Activated T-helper 1 cell treated with Interleukin-2 at 50 U/mL for 16 hours (primary cell): ENCODE results near the gene MYH7.

Experiments
- DNase-seq: peaks from one replicate; pipeline ENCODE4 v3.0.0-alpha.2; 2020; ENCODE audit warnings: low read depth

The MYH7 gene

DNA sequence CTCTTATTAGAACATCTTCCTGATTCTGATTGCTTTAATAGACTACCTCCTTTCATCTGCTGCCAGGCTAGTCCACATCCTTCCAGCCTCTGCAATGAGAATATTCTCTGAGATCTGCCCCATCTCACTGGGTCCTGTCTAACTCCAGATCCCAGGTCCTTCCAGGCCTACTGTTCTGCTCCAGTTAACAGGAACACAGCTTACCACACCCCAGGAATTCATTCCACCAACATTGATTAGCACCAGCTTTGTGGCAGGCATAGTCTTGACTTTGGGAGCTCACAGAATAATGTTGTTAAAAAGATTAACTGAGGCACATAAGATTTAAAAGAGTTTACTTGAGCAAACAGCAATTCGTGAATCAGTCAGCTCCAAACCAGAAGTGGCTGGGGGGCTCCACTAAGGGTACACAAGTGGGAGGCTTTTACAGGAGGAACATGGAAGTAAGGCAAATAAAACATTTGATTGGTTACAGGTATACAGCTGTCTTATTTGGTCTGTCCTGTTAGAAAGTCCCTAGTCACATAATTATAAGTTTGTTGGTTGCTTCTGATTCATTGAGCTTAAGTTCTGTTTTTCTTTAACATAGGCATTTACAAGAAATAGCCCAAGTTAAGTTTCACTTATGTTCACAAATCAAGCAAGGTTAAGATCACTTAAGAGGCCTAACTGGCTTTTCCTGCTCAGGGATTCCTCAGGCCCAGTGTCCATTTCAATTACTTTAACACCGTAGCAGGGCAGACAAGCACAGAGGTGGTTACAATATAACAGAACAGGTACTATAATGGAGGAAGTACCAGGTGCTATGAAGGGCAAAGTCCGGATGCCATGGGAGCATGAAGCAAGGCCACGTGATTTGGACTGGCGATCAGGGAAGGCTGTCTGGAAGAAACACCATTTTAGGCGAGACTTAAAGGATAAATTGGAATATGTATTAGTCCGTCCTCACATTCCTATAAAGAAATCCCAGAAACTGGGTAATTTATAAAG is 12.2 kb upstream of the MYH7 start:
- DNase-seq, result no peak

DNA sequence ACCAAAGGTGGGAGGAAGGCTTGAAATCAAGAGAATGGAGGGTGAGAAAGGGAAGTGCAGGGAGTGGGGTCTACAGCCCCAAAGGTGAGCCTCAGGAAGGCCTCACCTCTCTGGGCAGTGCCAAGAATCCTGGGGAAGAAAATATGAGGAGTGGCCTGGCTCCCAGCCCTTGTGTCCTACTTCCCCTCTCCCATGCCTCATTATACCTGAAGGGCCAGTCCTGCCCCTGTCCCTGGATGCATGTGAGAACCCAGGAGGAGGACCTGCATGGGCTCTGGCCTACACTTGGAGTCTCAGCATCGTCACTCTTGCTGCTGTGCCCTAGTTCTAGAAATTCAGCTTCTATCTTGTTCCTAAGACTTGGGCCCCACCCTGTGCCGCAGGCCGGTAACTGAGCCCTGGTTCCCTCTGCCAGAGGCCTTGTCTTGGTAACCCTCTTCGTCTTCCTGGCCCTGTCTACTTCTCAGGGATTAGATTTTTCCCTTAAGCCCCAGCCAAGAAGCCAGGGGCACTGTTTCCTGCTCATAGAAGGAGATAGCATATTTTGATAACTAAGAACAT is 10.9 kb upstream of the MYH7 start:
- no peak for DNase-seq

DNA sequence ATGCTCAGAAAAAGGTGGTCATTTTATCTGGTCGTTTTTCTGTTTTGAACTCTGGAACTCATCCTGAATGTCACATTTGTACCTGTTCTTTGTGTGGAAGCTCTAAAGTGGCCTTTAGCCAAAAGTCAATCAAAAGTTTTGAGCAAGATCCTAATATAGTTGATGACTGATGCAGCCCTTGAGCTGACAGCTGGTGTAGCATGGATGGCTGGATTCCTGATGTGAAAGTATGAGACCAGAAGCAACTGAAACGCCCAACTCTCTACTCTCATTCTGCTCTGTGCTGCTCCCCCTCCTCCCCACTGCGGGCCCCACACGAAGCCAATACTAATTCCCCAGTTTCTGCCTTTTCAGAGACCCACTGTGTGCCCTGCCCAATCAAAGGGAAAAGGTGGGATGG is 10.3 kb upstream of the MYH7 start:
- no peak for DNase-seq

DNA sequence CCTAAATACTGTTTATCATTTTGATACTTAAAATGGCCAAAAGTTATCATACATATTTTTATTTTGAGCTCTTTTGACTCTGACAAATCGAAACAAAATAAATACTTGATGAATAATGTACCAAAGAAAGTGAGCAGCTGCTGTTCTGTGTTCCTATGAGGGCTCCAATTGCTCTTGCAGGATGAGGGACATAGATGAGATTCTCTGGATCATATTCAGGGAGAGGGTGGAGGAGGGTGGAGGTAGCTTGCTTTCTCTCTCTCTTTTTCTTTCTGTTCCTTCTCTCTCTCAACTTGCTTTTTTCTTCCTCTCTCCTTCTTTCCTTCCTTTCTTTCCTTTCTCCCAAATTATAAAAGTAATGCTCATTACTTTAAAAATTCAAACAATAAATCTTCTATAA is 8.9 kb upstream of the MYH7 start:
- no peak for DNase-seq

DNA sequence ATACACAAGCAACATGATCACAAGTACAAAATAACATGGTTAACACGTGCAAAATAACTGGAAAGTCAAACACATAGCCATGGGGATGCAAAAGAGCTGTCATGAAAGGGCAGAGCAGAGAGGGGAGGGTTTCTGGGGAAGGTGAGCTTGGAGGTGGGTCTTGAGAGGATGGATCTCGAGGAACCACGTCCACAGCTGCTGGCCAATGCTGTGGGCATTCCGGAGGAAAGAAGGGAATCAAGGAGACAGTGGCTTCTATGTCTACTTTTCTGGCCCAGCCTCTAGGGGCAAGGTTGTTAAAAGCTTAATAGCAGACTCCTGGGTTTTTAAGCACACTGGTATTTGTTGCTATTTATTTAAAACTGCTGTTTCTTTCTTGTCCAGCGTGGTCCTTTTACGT is 8.4 kb upstream of the MYH7 start:
- DNase-seq, result no peak

DNA sequence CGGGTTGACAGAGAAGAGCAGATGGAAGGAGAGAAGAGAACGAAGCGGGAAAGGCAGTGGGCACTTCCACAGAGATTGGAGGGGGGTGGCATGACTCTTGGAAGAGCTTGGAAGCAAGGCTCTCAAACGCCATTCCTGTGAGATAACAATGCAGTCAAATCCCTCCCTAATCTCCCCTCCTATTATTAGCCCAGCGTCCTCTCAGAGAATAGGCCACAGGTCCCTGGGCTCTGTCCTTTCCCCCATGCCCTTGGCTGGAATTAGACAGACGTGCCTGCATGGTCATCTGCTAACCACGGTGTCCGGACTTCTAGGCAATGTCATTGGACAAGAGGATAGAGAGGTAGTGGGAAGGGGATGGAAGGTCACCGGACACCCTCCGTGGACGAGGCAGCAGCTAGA is 8.0 kb upstream of the MYH7 start:
- no peak for DNase-seq

DNA sequence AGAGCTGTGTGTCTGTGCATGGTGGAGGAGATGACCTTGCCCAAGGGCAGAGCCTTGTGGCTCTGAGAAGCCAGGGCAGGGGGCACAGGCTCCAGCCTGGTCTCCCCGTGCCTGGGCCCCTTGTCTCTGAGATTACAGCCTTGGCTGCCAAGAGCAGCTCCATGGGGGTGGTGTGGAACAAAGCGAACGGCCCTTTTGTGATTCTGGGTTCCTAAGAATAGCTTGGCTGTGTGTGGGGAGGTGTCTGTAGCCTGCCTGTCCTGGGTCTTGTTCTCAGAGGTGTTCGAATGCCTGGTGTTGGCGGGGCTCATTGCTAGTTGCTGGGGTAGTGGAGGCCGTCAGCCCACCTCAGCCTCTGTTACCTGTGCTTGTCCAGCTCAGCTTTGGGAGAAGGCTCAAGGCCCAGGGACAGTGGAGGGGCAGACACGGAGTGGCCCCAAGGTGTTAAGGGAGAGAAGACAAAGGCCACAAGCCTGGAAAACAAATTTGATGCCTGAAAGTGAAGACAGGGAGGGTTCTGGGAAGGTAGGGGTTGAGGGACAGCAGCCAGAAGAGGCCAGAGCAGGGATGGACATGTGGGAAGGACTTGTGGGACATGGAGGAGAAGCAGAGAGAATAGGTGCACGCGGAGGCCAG is 7.4 kb upstream of the MYH7 start:
- DNase-seq, result no peak

DNA sequence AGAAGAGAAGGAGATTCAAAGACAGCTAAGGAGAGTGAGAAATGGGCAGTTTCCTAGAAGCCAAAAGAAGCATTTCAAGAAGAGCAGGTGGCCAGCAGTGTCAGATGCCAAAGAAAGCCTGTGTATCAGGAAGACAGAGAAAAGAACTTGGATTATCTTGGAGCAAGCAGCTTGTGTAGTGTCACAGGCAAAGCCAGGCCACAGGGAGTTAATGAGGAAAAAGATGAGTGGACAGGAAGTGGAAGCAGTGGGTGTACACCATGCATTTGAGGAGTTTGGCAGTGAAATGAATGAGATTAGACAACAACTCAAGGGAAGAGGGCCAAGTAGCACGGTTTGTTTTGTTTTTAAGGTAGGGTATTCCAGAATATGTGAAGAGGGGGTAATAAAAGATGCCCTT is 5.6 kb upstream of the MYH7 start:
- no peak for DNase-seq

DNA sequence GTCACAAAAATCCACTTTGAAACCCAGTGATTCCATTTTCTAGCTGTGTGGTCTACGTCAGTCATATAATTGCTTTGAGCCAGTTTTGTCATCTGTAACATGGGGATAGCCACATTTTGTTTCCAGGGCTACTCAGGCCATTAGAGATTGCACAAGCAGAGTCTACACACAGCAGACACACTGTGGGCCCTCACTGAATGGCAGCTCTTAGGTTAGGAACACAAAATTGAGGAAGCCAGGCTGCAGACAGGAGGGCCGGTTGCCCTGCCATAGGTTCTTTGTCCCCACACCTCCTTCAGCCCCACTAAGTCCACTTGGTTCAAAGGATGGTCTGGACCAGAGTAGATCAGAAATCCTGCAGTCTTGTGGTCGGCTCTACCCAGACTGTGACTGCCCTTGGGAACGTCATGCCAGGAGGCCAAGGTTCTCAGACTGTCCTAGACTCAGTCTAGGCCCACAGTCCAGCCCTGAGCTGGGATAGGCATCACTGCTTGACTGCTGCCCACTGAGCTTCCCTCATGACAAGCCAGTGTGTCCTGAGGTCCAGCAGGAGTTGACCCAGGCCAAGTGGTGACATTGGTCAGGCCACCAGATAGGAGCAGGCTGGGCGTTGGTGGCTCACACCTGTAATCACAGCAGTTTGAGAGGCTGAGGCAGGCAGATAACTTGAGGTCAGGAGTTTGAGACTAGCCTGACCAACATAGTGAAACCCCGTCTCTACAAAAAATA is 3.8 kb upstream of the MYH7 start:
- DNase-seq, result no peak

DNA sequence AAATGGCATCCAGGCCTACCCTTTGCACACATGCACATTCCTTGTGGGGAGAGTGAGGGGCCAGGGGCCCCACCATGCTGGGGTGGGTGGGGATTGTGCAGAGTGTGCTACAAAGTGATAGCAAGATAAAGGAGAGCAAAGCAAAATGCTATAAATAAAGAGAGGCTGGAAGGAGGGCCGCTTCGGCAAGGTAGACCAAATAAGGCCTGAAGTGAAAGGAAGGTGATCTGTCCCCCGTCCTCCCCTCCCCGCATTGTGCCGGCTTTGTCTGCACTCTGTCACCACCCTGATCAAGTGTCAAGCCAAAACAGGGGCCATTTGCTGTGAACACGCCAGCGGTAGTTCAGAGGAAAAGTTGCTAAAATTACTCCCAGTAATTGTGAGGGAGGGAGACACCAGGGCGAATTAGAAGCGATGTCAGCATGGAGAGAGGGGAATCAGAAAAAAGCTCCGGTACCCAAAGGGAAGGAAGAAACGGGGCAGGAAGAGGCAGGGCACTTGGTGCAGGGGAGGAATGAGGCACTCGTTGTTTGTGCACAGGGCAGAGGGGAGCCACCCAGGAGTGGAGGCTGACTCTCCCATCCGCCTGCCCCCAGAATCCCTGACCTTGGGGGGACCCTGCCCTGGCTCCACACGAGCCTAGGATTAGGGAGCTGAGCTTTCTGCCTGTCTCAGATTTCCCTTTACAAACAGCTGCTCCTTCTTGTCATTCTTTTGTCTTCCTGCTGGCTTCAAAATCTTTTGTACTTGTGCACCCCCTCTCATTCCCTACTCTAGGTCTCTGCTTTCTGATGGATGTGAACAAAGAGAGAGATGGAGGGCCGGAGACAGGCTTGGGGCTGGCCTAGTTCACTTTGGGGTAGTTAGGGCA is 2.9 kb upstream of the MYH7 start:
- DNase-seq, result no peak

DNA sequence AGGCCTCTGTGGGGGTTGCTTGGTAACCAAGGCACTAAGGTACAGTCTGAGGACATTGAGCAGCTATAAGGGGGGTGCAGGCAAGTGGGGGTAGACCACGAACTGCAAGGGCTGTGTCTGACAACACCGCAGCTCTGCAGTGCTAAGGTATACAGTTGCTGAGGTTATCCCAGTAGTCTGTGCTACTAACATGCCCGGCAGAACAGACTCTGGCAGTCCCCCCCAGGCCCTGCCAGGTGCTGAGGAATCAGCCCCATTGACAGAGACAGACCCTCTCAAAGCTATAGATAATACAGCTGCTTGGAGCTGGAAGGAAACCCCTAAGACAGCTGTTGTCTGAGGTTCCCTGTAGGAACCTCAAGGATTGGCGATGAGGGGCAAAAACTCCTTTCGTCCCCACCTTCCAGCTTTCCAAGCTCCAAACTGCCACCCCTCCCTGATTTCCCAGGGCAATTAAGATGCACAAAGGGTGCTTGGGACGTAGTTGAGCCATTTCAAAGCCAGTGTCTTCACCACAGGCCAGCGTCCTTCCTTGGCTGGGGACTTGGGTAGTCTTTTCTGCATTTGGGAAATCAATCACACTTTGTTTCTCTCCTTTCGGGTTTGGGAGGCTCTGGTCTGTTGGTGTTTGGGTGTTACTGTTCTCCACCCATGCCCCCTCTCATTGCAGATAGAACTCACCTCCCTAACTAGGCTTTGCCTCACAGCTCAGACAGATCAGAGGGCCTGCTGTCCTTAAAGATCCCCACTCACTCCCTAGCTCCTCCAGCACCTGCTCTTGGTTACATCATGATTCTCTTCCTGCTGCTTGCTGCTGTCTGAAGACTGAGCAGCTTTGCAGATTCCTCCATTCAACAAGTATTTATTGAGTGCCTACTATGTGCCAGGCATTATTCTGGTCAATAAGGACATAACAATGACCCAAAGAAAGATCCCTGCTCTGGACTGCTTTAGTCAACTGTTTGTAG is 2.0 kb upstream of the MYH7 start:
- no peak for DNase-seq

DNA sequence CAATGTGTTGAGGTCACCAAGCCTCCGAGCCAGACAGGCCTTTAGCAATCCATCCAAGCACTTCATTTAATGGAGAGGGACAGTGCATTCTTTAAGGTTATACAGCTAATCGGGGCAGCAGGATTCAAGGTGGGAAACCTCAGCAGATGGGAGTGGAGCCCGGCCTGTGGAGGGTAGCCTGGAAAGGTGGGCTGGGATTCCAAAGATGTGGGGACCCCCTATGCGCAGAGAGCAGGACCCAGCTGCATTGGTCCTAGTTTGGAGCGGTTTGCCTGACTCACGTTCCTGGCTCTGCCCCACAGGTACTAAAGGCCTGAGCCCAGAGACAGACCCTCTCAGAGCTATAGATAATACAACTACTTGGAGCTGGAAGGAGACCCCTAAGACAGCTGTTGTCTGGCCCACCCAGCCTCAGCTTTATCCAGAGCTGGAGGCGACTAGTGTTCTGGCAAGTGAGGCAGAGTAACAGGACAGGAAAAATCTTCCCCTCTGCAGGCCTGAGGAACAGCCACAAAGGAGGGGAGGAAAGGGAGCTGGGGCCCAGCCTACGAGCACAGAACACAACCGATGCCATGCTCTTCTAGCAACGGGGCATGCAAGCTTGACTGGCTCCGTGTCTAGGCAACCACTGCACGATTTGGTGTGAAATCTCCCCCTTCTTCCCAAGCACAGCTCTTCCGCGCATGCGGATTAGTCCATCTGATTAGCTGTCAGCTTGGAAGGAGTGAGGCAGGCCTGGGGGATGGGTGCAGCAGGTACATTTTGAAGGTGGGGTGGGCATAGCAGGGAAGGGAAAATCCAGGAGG is 1.1 kb upstream of the MYH7 start:
- DNase-seq, result no peak

DNA sequence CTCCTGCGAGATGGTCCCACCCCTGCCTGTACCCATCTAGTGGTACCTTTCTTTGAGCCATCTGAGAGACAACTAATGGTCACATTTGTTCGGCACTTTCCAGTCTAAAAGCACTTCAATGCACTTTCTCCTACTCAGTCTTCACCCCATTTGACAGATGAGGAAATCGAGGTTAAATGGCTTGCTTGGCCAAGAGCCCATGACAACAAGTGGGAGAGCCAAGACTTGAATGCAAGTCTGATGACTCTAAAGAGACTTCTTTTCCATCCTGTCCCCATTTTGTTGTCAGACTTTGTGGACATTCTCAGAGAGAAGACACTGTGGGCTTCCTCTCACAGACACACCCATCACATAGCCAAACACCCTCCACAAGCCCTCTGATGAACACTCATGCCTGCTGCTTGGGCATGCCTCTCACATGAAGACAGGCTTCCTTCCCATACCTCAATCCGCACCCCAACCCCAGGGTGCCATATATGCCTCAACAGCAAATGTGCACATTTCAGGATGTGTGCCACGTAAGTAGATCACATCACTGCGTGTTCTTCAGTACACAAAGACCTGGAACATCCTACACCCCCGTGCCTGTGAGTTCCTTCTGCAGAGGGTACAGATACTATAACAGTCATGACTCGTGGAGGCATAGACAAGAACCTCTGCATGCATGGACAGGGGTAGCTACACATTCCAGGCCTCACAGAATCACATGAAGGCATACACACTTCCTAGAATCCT is 805 bp downstream of the MYH7 start:
- DNase-seq, result no peak

DNA sequence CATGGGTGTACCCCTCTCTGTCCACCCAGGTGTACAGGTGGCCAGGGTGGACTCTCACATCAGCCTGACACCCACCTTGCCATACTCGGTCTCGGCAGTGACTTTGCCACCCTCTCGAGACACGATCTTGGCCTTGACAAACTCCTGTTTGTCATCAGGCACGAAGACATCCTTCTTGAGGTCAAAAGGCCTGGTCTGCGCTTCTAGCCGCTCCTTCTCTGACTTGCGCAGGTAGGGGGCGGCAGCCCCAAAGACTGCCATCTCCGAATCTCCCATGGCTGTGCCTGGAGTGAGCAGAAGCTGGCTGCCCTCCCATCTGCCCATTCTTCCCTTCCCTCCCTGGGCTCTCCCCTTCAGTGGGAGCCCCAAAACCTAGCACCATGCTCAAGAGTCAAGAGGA is 2.0 kb downstream of the MYH7 start:
- DNase-seq, result no peak

DNA sequence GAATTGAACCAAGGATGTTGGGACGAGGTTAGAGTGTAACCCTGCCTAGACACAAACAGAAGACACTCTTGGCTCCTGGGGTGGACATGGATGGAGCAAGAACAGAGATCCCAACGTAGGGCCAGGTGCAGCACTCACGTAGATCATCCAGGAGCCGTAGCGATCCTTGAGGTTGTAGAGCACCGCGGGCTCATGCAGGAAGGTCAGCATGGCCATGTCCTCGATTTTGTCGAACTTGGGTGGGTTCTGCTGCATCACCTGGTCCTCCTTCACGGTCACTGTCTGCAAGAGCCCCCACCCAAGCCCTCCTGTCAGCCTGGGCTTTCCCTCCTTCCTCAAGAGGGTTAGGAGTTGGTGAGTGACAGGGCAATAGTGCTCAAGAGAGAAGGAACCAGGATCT is 2.5 kb downstream of the MYH7 start:
- no peak for DNase-seq

DNA sequence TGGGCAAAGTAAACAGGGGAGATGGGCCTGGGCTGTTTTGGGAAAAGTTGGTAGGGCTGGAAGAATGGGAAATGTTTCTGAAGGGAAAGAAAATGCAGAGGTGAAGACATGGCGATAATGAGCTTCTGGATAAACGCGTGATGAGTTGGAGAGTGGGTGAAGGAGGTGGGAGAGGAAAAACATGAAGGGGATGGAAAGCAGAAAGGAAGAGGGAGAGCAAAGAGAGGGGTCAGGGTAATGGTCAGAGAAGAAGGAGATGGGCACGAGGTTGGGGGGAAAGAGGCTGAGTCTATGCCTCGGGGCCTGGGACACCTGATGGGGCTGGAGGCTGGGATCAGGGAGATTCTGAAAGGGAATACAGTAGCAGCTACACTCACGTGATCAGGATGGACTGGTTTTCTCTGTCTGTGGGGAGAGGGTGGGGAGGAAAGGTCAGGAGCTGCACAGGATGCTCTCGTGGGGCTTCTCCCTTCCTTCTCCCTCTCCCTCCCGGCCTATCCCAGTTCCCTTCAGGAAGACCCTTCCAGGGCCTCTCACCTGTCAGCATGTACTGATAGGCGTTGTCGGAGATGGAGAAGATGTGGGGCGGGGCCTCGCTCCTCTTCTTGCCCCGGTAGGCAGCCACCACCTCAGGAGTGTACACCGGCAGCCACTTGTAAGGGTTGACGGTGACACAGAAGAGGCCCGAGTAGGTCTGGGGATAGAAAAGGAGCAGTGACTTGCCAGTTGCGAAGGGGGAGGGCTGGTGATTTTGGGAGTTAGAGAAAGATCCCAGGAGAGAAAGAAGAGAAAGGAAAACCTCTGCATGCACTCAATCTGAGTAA is 3.1 kb downstream of the MYH7 start:
- no peak for DNase-seq

DNA sequence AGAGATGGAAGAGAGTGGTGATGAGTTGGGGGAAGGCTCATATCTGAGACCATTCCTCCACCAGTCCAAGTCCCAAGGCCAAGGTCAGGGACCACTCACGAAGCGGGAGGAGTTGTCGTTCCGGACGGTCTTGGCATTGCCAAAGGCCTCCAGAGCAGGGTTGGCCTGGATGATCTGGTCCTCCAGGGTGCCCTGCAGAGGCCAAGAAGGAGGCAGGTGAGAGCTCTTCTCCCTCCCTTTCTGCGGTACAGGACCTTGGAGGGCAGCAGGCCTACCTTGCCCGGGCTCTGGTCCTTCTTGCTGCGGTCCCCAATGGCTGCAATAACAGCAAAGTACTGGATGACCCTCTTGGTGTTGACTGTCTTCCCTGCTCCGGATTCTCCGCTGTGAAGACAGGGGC is 4.0 kb downstream of the MYH7 start:
- no peak for DNase-seq

DNA sequence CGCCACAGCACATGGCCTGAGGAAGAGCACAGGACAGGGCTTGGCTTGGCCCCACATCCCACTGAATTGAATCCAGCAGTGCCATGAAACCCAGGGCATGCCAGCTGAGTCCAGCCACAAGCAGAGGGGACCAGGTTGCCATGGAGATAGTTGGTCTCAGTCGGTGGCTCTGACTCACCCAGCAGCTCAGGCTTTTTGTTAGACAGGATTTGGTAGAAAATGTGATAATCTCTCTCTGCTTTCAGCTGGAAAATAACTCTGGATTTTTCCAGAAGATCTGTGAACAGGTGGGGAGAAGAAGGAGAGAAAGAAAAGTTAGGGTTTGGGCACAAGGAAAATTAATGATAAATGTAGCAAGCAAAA is 4.8 kb downstream of the MYH7 start:
- no peak for DNase-seq
